Tibial nerve (tissue), 4 donors: ENCODE results near the gene TM4SF18. TPM values are rescaled to one million over a fixed set of nuclear protein-coding genes. Genes with fewer than 3 reads are reported as not detected.

Experiments
- DNase-seq, 2 donors: peaks; one replicate each; pipeline ENCODE4 v3.0.0-alpha.2; 2019; ENCODE audit warnings: low spot score in 2 of 2
- H3K27ac ChIP-seq, 4 donors: fragments of 200-600 bp; sonication (generic) in 3 of 4; one replicate each; pipeline ENCODE4 v1.5.1; 2017 to 2019; ENCODE audit warnings: mild to moderate bottlenecking in 1 of 4
- H3K27me3 ChIP-seq, 2 donors: fragments of 200-600 bp; sonication (generic) in 1 of 2; one replicate each; pipeline versions ENCODE4 v1.5.1 to v1.6.0; 2017 to 2019
- H3K36me3 ChIP-seq, 3 donors: fragments of 200-600 bp; sonication (generic); one replicate each; pipeline ENCODE4 v1.5.1; 2018 to 2019
- H3K4me1 ChIP-seq, 4 donors: fragments of 200-600 bp; sonication (generic) in 3 of 4; one replicate each; pipeline ENCODE4 v1.5.1; 2017 to 2019
- H3K4me3 ChIP-seq, 4 donors: fragments of 200-600 bp; sonication (generic) in 3 of 4; one replicate each; pipeline ENCODE4 v1.5.1; 2017 to 2019; ENCODE audit warnings: mild to moderate bottlenecking in 1 of 4, moderate library complexity in 1 of 4
- H3K9me3 ChIP-seq, 4 donors: fragments of 200-600 bp; sonication (generic) in 3 of 4; one replicate each; pipeline ENCODE4 v1.5.1; 2017 to 2019
- CTCF ChIP-seq, 5 experiments: fragments of 200-600 bp in 3 of 5; fragments of 450-650 bp in 2 of 5; sonication (generic) in 3 of 5; IDR thresholded peaks; one replicate each; pipeline ENCODE4 v1.5.1; 2016 to 2019; ENCODE audit warnings: antibody characterized with exemption in 5 of 5, mild to moderate bottlenecking in 3 of 5, moderate library complexity in 2 of 5
- EP300 ChIP-seq, 2 donors: sonication (generic); formaldehyde crosslinking; IDR thresholded peaks; one replicate each; pipeline ENCODE4 v1.6.1; 2017; ENCODE audit warnings: antibody characterized with exemption in 2 of 2, mild to moderate bottlenecking in 1 of 2
- POLR2A ChIP-seq, 2 donors: fragments of 450-650 bp; IDR thresholded peaks; one replicate each; pipeline ENCODE4 v1.6.1; 2017; ENCODE audit warnings: antibody characterized with exemption in 2 of 2, mild to moderate bottlenecking in 2 of 2, moderate library complexity in 2 of 2
- WGBS, 2 donors: methylation state at CpG; one replicate each; pipeline ENCODE4 v1.1.5; 2018; 5-methylcytosine and 5-hydroxymethylcytosine counted together
- total RNA-seq, 4 donors: library from RNA; depleted of rRNA; stranded (reverse); fragments of >200 nt; gene quantifications; one replicate each; pipeline ENCODE4 v1.1.0, GENCODE V29; 2016

Gene TM4SF18
- total RNA-seq, 4 donors from 2014 or later, result 1.5 to 12.7 (median 4.6) TPM

GRCh38 chr3:149284034-149284433, 49.4 kb downstream of the TM4SF18 start:
- TF ChIP-seq CTCF (IDR thresholded peaks at IDR 0.05) (no peak), EP300 (IDR thresholded peaks at IDR 0.05) (no peak), POLR2A (IDR thresholded peaks at IDR 0.05) (no peak)
- no peak for DNase-seq
- H3K4me3 ChIP-seq, result no peak overlapping the region
- no peaks in the 10 kb centered on the region for H3K4me1 ChIP-seq
- H3K27me3 ChIP-seq, result no peaks in the 10 kb centered on the region
- H3K9me3 ChIP-seq, result no peaks in the 10 kb centered on the region
- no peak overlapping the region for H3K27ac ChIP-seq
- H3K36me3 ChIP-seq, result no peaks in the 10 kb centered on the region
- 96 to 97% methylated on average over 5 to 20 of the region's 23 CpGs for WGBS, 2 donors

- WGBS, 2 donors, result 86 to 87% methylated on average over 5 of the region's 5 CpGs
- Histone ChIP-seq H3K27me3 (no peaks in the 10 kb centered on the region), H3K27ac (no peak overlapping the region), H3K36me3 (no peaks in the 10 kb centered on the region), H3K4me1 (no peaks in the 10 kb centered on the region), H3K9me3 (no peaks in the 10 kb centered on the region), H3K4me3 (no peak overlapping the region)
- TF ChIP-seq EP300 (IDR thresholded peaks at IDR 0.05) (no peak), POLR2A (IDR thresholded peaks at IDR 0.05) (no peak), CTCF (IDR thresholded peaks at IDR 0.05) (no peak)
- DNase-seq, result no peak
Observed at GRCh38 chr3:149283401-149283800, 50.0 kb downstream of the TM4SF18 start.

- Histone ChIP-seq H3K9me3 (no peaks in the 10 kb centered on the region), H3K36me3 (no peaks in the 10 kb centered on the region), H3K27ac (no peak overlapping the region), H3K27me3 (no peaks in the 10 kb centered on the region), H3K4me3 (no peak overlapping the region), H3K4me1 (no peaks in the 10 kb centered on the region)
- DNase-seq, result no peak
- TF ChIP-seq POLR2A (IDR thresholded peaks at IDR 0.05) (no peak), EP300 (IDR thresholded peaks at IDR 0.05) (no peak), CTCF (IDR thresholded peaks at IDR 0.05) (no peak)
Observed at GRCh38 chr3:149282836-149283235, 50.6 kb downstream of the TM4SF18 start.

- no peaks in the 10 kb centered on the region for H3K4me1 ChIP-seq
- H3K27ac ChIP-seq, result no peak overlapping the region
- H3K27me3 ChIP-seq, result no peaks in the 10 kb centered on the region
- H3K9me3 ChIP-seq, result no peaks in the 10 kb centered on the region
- no peaks in the 10 kb centered on the region for H3K36me3 ChIP-seq
- no peak for DNase-seq
- TF ChIP-seq CTCF (IDR thresholded peaks at IDR 0.05), result no peak
- TF ChIP-seq EP300 (IDR thresholded peaks at IDR 0.05), result no peak
- TF ChIP-seq POLR2A (IDR thresholded peaks at IDR 0.05), result no peak
- WGBS, 2 donors, result 94 to 96% methylated on average over 1 of the region's 1 CpG
- H3K4me3 ChIP-seq, result no peak overlapping the region
Observed at GRCh38 chr3:149282322-149282721, 51.1 kb downstream of the TM4SF18 start.

GRCh38 chr3:149280671-149281349, 52.6 kb downstream of the TM4SF18 start:
- Histone ChIP-seq H3K27ac (no peak overlapping the region), H3K9me3 (no peaks in the 10 kb centered on the region), H3K4me1 (no peaks in the 10 kb centered on the region), H3K4me3 (no peak overlapping the region), H3K36me3 (no peaks in the 10 kb centered on the region), H3K27me3 (no peaks in the 10 kb centered on the region)
- no peak for DNase-seq
- WGBS, 2 donors, result 86 to 100% methylated on average over 2 of the region's 2 CpGs
- no peak for TF ChIP-seq POLR2A (IDR thresholded peaks at IDR 0.05)
- no peak for TF ChIP-seq EP300 (IDR thresholded peaks at IDR 0.05)
- no peak for TF ChIP-seq CTCF (IDR thresholded peaks at IDR 0.05)
